HEK293 (cell line): Measurements from ENCODE around the gene ATP2A2.
A peak's percentile ranks its signal among the peaks of the same experiment; 100 is the strongest.

Source experiments
- CTCF ChIA-PET: fragments of 350-600 bp; formaldehyde crosslinking; extraction: SDS; loops from one replicate; lab custom pipeline; 2021; ENCODE audit warnings: antibody characterized with exemption; lab: Yijun Ruan, JAX
- POLR2A ChIA-PET: fragments of 300-600 bp; formaldehyde crosslinking; extraction: SDS; loops from one replicate; lab custom pipeline; 2020; ENCODE audit warnings: antibody characterized with exemption, inconsistent platforms; lab: Yijun Ruan, JAX
- H3K27ac ChIP-seq: fragments of 200-500 bp; sonication (Bioruptor generic); 2 replicates; pipeline ENCODE4 v1.5.1; 2014; ENCODE audit warnings: low read depth, low read length, control low read depth, inconsistent platforms; ENCODE audit errors: extremely low read depth
- H3K36me3 ChIP-seq, 2 experiments: fragments of 200-500 bp in 1 of 2; sonication (Bioruptor generic) in 1 of 2; 1 replicate in 1 of 2; 2 replicates in 1 of 2; pipeline ENCODE4 v1.5.1; 2014 to 2017; ENCODE audit warnings: inconsistent platforms in 2 of 2, low read length in 2 of 2; ENCODE audit not compliant: control insufficient read depth in 2 of 2, insufficient read depth in 1 of 2
- H3K4me1 ChIP-seq: fragments of 200-500 bp; sonication (Bioruptor generic); 2 replicates; pipeline ENCODE4 v1.5.1; 2014; ENCODE audit warnings: mild to moderate bottlenecking, low read length, inconsistent platforms; ENCODE audit not compliant: control insufficient read depth, insufficient read depth
- H3K4me3 ChIP-seq: 2 replicates; pipeline ENCODE4 v1.5.1; 2011; ENCODE audit warnings: low read depth, mild to moderate bottlenecking, control low read depth, low read length, moderate library complexity
- H3K9me3 ChIP-seq: fragments of 200-500 bp; sonication (Bioruptor generic); 2 replicates; pipeline ENCODE4 v1.5.1; 2014; ENCODE audit warnings: low read depth, low read length, inconsistent platforms; ENCODE audit not compliant: control insufficient read depth, insufficient read depth
- GFI1B ChIP-seq: fragments of 450-650 bp; formaldehyde crosslinking; IDR thresholded peaks from 2 replicates; pipeline ENCODE4 v1.5.1; 2016; ENCODE audit warnings: missing biosample characterization, missing genetic modification characterization
- GLIS2 ChIP-seq: fragments of 450-650 bp; formaldehyde crosslinking; IDR thresholded peaks from 2 replicates; pipeline ENCODE4 v1.5.1; 2016; ENCODE audit warnings: missing biosample characterization, missing genetic modification characterization
- KLF10 ChIP-seq: fragments of 450-650 bp; IDR thresholded peaks from 2 replicates; pipeline ENCODE4 v1.5.1; 2018; ENCODE audit warnings: missing biosample characterization, mild to moderate bottlenecking, missing genetic modification characterization
- KLF8 ChIP-seq: fragments of 450-650 bp; formaldehyde crosslinking; IDR thresholded peaks from 2 replicates; pipeline ENCODE4 v1.5.1; 2016; ENCODE audit warnings: missing biosample characterization, missing genetic modification characterization
- MZF1 ChIP-seq: fragments of 450-650 bp; formaldehyde crosslinking; IDR thresholded peaks from 2 replicates; pipeline ENCODE4 v1.5.1; 2017; ENCODE audit warnings: missing biosample characterization, missing genetic modification characterization, borderline replicate concordance
- OSR2 ChIP-seq: fragments of 450-650 bp; formaldehyde crosslinking; IDR thresholded peaks from 2 replicates; pipeline ENCODE4 v1.5.1; 2016; ENCODE audit warnings: missing biosample characterization, missing genetic modification characterization
- PRDM10 ChIP-seq: fragments of 450-650 bp; formaldehyde crosslinking; IDR thresholded peaks from 2 replicates; pipeline ENCODE4 v1.5.1; 2016; ENCODE audit warnings: missing biosample characterization, missing genetic modification characterization
- RBAK ChIP-seq: fragments of 450-650 bp; formaldehyde crosslinking; IDR thresholded peaks from 2 replicates; pipeline ENCODE4 v1.5.1; 2016; ENCODE audit warnings: missing biosample characterization, missing genetic modification characterization
- TRIM28 ChIP-seq: IDR thresholded peaks from 2 replicates; pipeline ENCODE4 v1.6.1; 2011; ENCODE audit warnings: low read length, control low read depth, borderline replicate concordance
- YY1 ChIP-seq: fragments of 450-650 bp; formaldehyde crosslinking; IDR thresholded peaks from 2 replicates; pipeline ENCODE4 v1.5.1; 2018; ENCODE audit warnings: missing biosample characterization, missing genetic modification characterization
- YY2 ChIP-seq: fragments of 450-650 bp; formaldehyde crosslinking; IDR thresholded peaks from 2 replicates; pipeline ENCODE4 v1.5.1; 2016; ENCODE audit warnings: missing biosample characterization, missing genetic modification characterization
- ZNF157 ChIP-seq: fragments of 450-650 bp; formaldehyde crosslinking; IDR thresholded peaks from 2 replicates; pipeline ENCODE4 v1.5.1; 2016; ENCODE audit warnings: missing biosample characterization, missing genetic modification characterization
- ZNF169 ChIP-seq: fragments of 450-650 bp; formaldehyde crosslinking; IDR thresholded peaks from 2 replicates; pipeline ENCODE4 v1.5.1; 2016; ENCODE audit warnings: missing biosample characterization, missing genetic modification characterization
- ZNF18 ChIP-seq: fragments of 450-650 bp; formaldehyde crosslinking; IDR thresholded peaks from 2 replicates; pipeline ENCODE4 v1.5.1; 2016; ENCODE audit warnings: missing biosample characterization, missing genetic modification characterization
- ZNF24 ChIP-seq: fragments of 450-650 bp; formaldehyde crosslinking; IDR thresholded peaks from 2 replicates; pipeline ENCODE4 v1.5.1; 2016; ENCODE audit warnings: missing biosample characterization, missing genetic modification characterization
- ZNF248 ChIP-seq: fragments of 450-650 bp; formaldehyde crosslinking; IDR thresholded peaks from 2 replicates; pipeline ENCODE4 v1.5.1; 2017; ENCODE audit warnings: missing biosample characterization, missing genetic modification characterization
- ZNF274 ChIP-seq, 2 experiments: fragments of 200-500 bp in 1 of 2; fragments of 450-650 bp in 1 of 2; sonication (Bioruptor generic) in 1 of 2; formaldehyde crosslinking in 1 of 2; IDR thresholded peaks; 2 replicates each; pipeline versions ENCODE4 v1.5.1 to v1.6.1; 2014 to 2016; ENCODE audit warnings: borderline replicate concordance in 1 of 2, inconsistent platforms in 1 of 2, low read length in 1 of 2, missing biosample characterization in 1 of 2, missing genetic modification characterization in 1 of 2
- ZNF311 ChIP-seq: fragments of 450-650 bp; formaldehyde crosslinking; IDR thresholded peaks from 2 replicates; pipeline ENCODE4 v1.5.1; 2017; ENCODE audit warnings: missing biosample characterization, missing genetic modification characterization, borderline replicate concordance
- ZNF324 ChIP-seq: fragments of 450-650 bp; formaldehyde crosslinking; IDR thresholded peaks from 2 replicates; pipeline ENCODE4 v1.5.1; 2016; ENCODE audit warnings: missing biosample characterization, missing genetic modification characterization
- ZNF335 ChIP-seq: fragments of 450-650 bp; formaldehyde crosslinking; conservative IDR thresholded peaks from 2 replicates; pipeline ENCODE4 v1.5.1; 2016; ENCODE audit warnings: missing biosample characterization, missing genetic modification characterization
- ZNF366 ChIP-seq: fragments of 450-650 bp; formaldehyde crosslinking; conservative IDR thresholded peaks from 2 replicates; pipeline ENCODE4 v1.5.1; 2016; ENCODE audit warnings: missing biosample characterization, missing genetic modification characterization
- ZNF521 ChIP-seq: fragments of 450-650 bp; formaldehyde crosslinking; IDR thresholded peaks from 2 replicates; pipeline ENCODE4 v1.5.1; 2017; ENCODE audit warnings: missing biosample characterization, mild to moderate bottlenecking, missing genetic modification characterization
- ZNF580 ChIP-seq: fragments of 450-650 bp; formaldehyde crosslinking; IDR thresholded peaks from 2 replicates; pipeline ENCODE4 v1.5.1; 2016; ENCODE audit warnings: missing biosample characterization, missing genetic modification characterization
- ZNF623 ChIP-seq: fragments of 450-650 bp; formaldehyde crosslinking; IDR thresholded peaks from 2 replicates; pipeline ENCODE4 v1.5.1; 2016; ENCODE audit warnings: missing biosample characterization, missing genetic modification characterization
- ZNF670 ChIP-seq: fragments of 450-650 bp; formaldehyde crosslinking; IDR thresholded peaks from 2 replicates; pipeline ENCODE4 v1.5.1; 2016; ENCODE audit warnings: missing biosample characterization, missing genetic modification characterization, low read depth
- ZNF677 ChIP-seq: fragments of 450-650 bp; IDR thresholded peaks from 2 replicates; pipeline ENCODE4 v1.5.0; 2018; ENCODE audit warnings: missing biosample characterization, mild to moderate bottlenecking, missing genetic modification characterization, moderate library complexity
- ZNF777 ChIP-seq: fragments of 450-650 bp; formaldehyde crosslinking; IDR thresholded peaks from 2 replicates; pipeline ENCODE4 v1.5.1; 2017; ENCODE audit warnings: missing biosample characterization, missing genetic modification characterization, borderline replicate concordance
- TF ChIP-seq, protein P1 (sequence below): fragments of 450-650 bp; formaldehyde crosslinking; IDR thresholded peaks from 2 replicates; pipeline ENCODE4; 2016; ENCODE audit warnings: missing biosample characterization, missing genetic modification characterization

Gene ATP2A2

DNA sequence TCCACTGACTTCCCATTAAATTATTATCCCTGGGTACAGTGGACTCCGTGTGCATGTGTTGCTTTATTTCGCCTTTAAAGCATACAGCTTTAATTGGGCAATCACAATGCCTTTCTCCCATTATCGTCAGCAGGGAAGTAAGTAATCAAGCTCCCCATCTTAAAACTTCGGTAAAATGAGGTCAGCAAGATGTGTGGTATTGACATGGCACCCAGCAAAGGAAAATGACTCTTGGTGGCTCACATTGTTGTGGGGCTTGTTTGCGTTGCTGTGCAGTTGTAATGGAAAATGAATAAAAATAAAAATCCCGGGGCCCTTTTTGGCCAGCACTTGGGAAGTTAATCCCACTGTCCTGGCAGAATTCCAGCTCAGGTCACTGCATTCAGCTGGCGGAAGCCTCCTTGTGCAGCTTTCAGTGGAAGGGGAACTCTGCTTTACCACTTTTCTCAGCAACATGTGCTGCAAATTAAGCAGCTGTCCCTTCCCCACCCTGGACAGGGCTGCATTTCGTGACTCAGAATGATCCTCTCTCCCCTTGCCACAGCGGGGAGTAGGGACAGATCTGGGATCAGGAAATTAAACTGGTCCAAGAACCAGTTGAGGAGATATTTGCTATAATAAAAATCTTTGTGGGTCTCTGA lies 13.9 kb upstream of the ATP2A2 start (continued):
- TF ChIP-seq ZNF311 (tag by site-specific recombination) (no peak), ZNF670 (tag by site-specific recombination) (no peak), OSR2 (tag by site-specific recombination) (peak; percentile 66), ZNF777 (tag by site-specific recombination) (no peak), PRDM10 (tag by site-specific recombination) (peak; percentile 51), TRIM28 (peak; percentile 73), ZNF623 (no peak), ZNF18 (tag by site-specific recombination) (0 out of 2 replicates have a peak, but pooled peaks have one; percentile 30), ZNF169 (no peak), YY1 (tag by site-specific recombination) (peak; percentile 19; the same call in 1 of the 2 replicates), ZNF677 (tag by site-specific recombination) (no peak), GLIS2 (tag by site-specific recombination) (peak; percentile 73), KLF10 (0 out of 2 replicates have a peak, but pooled peaks have one; percentile 34), ZNF366 (tag by site-specific recombination) (peak; percentile 58), ZNF521 (tag by site-specific recombination) (no peak), MZF1 (tag by site-specific recombination) (peak; percentile 88)

- no peaks in the 10 kb centered on the region; a peak in 1 of 3 replicates for H3K36me3 ChIP-seq
- ChIA-PET POLR2A (interaction anchor here (2.3 kb wide), 1 partner anchor 12 kb away, joined by 18 read pairs; the partner anchor contains the start of gene ATP2A2), CTCF (interaction anchor here (0.6 to 2.3 kb wide), 4 partner anchors 11 to 788 kb away, joined by 3 to 11 read pairs (median 4); partner anchors contain the start of gene ATP2A2)
- no peaks in the 10 kb centered on the region for H3K9me3 ChIP-seq
- H3K27ac ChIP-seq = peak overlapping the region; percentile 42; the same call in 1 of the 2 replicates
- H3K4me1 ChIP-seq = peaks cover 33% of the 10 kb centered on the region
- no peak overlapping the region for H3K4me3 ChIP-seq
- TF ChIP-seq ZNF248 (tag by site-specific recombination) = no peak
- no peak for TF ChIP-seq YY1 (tag by site-specific recombination)
- TF ChIP-seq, protein P1, sequence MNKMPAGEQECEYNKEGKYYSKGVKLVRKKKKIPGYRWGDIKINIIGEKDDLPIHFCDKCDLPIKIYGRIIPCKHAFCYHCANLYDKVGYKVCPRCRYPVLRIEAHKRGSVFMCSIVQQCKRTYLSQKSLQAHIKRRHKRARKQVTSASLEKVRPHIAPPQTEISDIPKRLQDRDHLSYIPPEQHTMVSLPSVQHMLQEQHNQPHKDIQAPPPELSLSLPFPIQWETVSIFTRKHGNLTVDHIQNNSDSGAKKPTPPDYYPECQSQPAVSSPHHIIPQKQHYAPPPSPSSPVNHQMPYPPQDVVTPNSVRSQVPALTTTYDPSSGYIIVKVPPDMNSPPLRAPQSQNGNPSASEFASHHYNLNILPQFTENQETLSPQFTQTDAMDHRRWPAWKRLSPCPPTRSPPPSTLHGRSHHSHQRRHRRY (tag by site-specific recombination) = no peak
- TF ChIP-seq ZNF335 = no peak
- TF ChIP-seq GFI1B = no peak
- TF ChIP-seq KLF8 (tag by site-specific recombination) = 0 out of 2 replicates have a peak, but pooled peaks have one; percentile 22
- TF ChIP-seq ZNF580 (tag by site-specific recombination) = no peak
- TF ChIP-seq YY2 (tag by site-specific recombination) = no peak
- no peak for TF ChIP-seq RBAK
- 0 out of 2 replicates have a peak, but pooled peaks have one; percentile 50 for TF ChIP-seq ZNF24 (tag by site-specific recombination)
- no peak for TF ChIP-seq ZNF157 (tag by site-specific recombination)
- TF ChIP-seq ZNF324 (tag by site-specific recombination) = 0 out of 2 replicates have a peak, but pooled peaks have one; percentile 19
- TF ChIP-seq ZNF274 (IDR thresholded peaks at IDR 0.05; ENCODE audit: low read length) = no peak
- TF ChIP-seq ZNF274 (tag by site-specific recombination; IDR thresholded peaks at IDR 0.05; ENCODE audit: borderline replicate concordance) = no peak
Observed at GRCh38 chr12:110269622-110270124, 11.4 kb upstream of the ATP2A2 start.
